GM18499 (cell line): ENCODE measurements around the gene LAMA2.

ENCODE experiments used
- ATAC-seq: cut with Tn5 transposase; IDR thresholded peaks from one replicate; pipeline ENCODE4 v1.9.1; 2021; ENCODE audit warnings: moderate number of reproducible peaks; ENCODE audit not compliant: insufficient read depth, unreplicated experiment

The LAMA2 gene

GRCh38 chr6:129242546-129242945 is 359.6 kb downstream of the LAMA2 start:
- no peak for ATAC-seq

- no peak for ATAC-seq
These were observed 360.4 kb downstream of the LAMA2 start for GRCh38 chr6:129243377-129243776.

GRCh38 chr6:129248946-129249345 is 366.0 kb downstream of the LAMA2 start:
- no peak for ATAC-seq

GRCh38 chr6:129251669-129252376 is 368.9 kb downstream of the LAMA2 start:
- peak; percentile 87 for ATAC-seq

- ATAC-seq: no peak
These were observed 369.6 kb downstream of the LAMA2 start for GRCh38 chr6:129252377-129253071.

- no peak for ATAC-seq
These were observed 370.3 kb downstream of the LAMA2 start for GRCh38 chr6:129253242-129253641.

- no peak for ATAC-seq
These were observed 370.8 kb downstream of the LAMA2 start for GRCh38 chr6:129253727-129254126.

- ATAC-seq: no peak
These were observed 374.3 kb downstream of the LAMA2 start for GRCh38 chr6:129257196-129257595.

GRCh38 chr6:129262661-129263060 is 379.7 kb downstream of the LAMA2 start:
- ATAC-seq: no peak

GRCh38 chr6:129263176-129263575 is 380.2 kb downstream of the LAMA2 start:
- no peak for ATAC-seq

GRCh38 chr6:129264480-129265045 is 381.6 kb downstream of the LAMA2 start:
- no peak for ATAC-seq

- ATAC-seq: no peak
These were observed 384.1 kb downstream of the LAMA2 start for GRCh38 chr6:129267028-129267427.

GRCh38 chr6:129269076-129269475 is 386.1 kb downstream of the LAMA2 start:
- no peak for ATAC-seq

- no peak for ATAC-seq
These were observed 387.0 kb downstream of the LAMA2 start for GRCh38 chr6:129269891-129270290.

- ATAC-seq: no peak
These were observed 387.5 kb downstream of the LAMA2 start for GRCh38 chr6:129270450-129270849.

GRCh38 chr6:129273161-129273560 is 390.2 kb downstream of the LAMA2 start:
- ATAC-seq: no peak

GRCh38 chr6:129276461-129276860 is 393.5 kb downstream of the LAMA2 start:
- ATAC-seq: no peak

- ATAC-seq: no peak
These were observed 394.0 kb downstream of the LAMA2 start for GRCh38 chr6:129276986-129277385.

GRCh38 chr6:129279343-129280292 is 396.7 kb downstream of the LAMA2 start:
- no peak for ATAC-seq

GRCh38 chr6:129280293-129280644 is 397.3 kb downstream of the LAMA2 start:
- ATAC-seq: no peak

- ATAC-seq: no peak
These were observed 397.8 kb downstream of the LAMA2 start for GRCh38 chr6:129280749-129281148.
